ENCODE data around the gene PCK2.

Gene PCK2

GRCh38 chr14:24135834-24136683, 41.9 kb downstream of the PCK2 start, which contains the start of gene PSME1:
Gene PSME1 (plus strand): TSS chr14:24136194. CDS start chr14:24136263, 69 bp downstream.
- Histone ChIP-seq H3K36me3 (ENCODE audit: control insufficient read depth in 5 of 5, insufficient read depth in 5 of 5, low read length in 5 of 5) (peaks cover 0 to 24% (median 20%) of the 10 kb centered on the region in 5 donors), H3K4me1 (ENCODE audit: control insufficient read depth in 5 of 5, insufficient read depth in 5 of 5, low read length in 5 of 5) (peaks cover 1 to 57% (median 30%) of the 10 kb centered on the region in 5 donors), H3K9me3 (ENCODE audit: control insufficient read depth in 5 of 5, low read length in 5 of 5) (no peaks in the 10 kb centered on the region), H3K27ac (ENCODE audit: low read depth, low read length) (peak within 1 kb of the TSS; percentile 62), H3K27me3 (ENCODE audit: control insufficient read depth in 5 of 5, insufficient read depth in 4 of 5, low read length in 5 of 5) (no peaks in the 10 kb centered on the region), H3K4me3 (ENCODE audit: low read depth in 1 of 5, low read length in 5 of 5) (peak within 1 kb of the TSS; percentile 73 to 91 (median 83)), H3K9ac (ENCODE audit: low read length in 5 of 5) (peak within 1 kb of the TSS in 4 of 5 donors; percentile 78 to 92 (median 86))

GRCh38 chr14:24136684-24137528, 42.8 kb downstream of the PCK2 start:
- H3K27ac ChIP-seq (ENCODE audit: low read depth, low read length), result peak overlapping the region; percentile 62
- peak overlapping the region; percentile 73 to 91 (median 83) for H3K4me3 ChIP-seq (ENCODE audit: low read depth in 1 of 5, low read length in 5 of 5)
- no peaks in the 10 kb centered on the region for H3K27me3 ChIP-seq (ENCODE audit: control insufficient read depth in 5 of 5, insufficient read depth in 4 of 5, low read length in 5 of 5)
- peaks cover 0 to 24% (median 20%) of the 10 kb centered on the region in 5 donors for H3K36me3 ChIP-seq (ENCODE audit: control insufficient read depth in 5 of 5, insufficient read depth in 5 of 5, low read length in 5 of 5)
- H3K9me3 ChIP-seq (ENCODE audit: control insufficient read depth in 5 of 5, low read length in 5 of 5), result no peaks in the 10 kb centered on the region
- peaks cover 2 to 56% (median 33%) of the 10 kb centered on the region in 5 donors for H3K4me1 ChIP-seq (ENCODE audit: control insufficient read depth in 5 of 5, insufficient read depth in 5 of 5, low read length in 5 of 5)
- H3K9ac ChIP-seq (ENCODE audit: low read length in 5 of 5), result peak overlapping the region in 4 of 5 donors; percentile 78 to 92 (median 86)

GRCh38 chr14:24137529-24138395, 43.7 kb downstream of the PCK2 start:
- H3K36me3 ChIP-seq (ENCODE audit: control insufficient read depth in 5 of 5, insufficient read depth in 5 of 5, low read length in 5 of 5), result peaks cover 0 to 24% (median 20%) of the 10 kb centered on the region in 5 donors
- H3K9ac ChIP-seq (ENCODE audit: low read length in 5 of 5), result peak overlapping the region in 1 of 5 donors; percentile 86
- no peak overlapping the region for H3K4me3 ChIP-seq (ENCODE audit: low read depth in 1 of 5, low read length in 5 of 5)
- H3K27ac ChIP-seq (ENCODE audit: low read depth, low read length), result peak overlapping the region; percentile 62
- H3K4me1 ChIP-seq (ENCODE audit: control insufficient read depth in 5 of 5, insufficient read depth in 5 of 5, low read length in 5 of 5), result peaks cover 3 to 51% (median 36%) of the 10 kb centered on the region in 5 donors
- no peaks in the 10 kb centered on the region for H3K9me3 ChIP-seq (ENCODE audit: control insufficient read depth in 5 of 5, low read length in 5 of 5)
- H3K27me3 ChIP-seq (ENCODE audit: control insufficient read depth in 5 of 5, insufficient read depth in 4 of 5, low read length in 5 of 5), result no peaks in the 10 kb centered on the region

GRCh38 chr14:24138396-24139271, 44.5 kb downstream of the PCK2 start:
- Histone ChIP-seq H3K27me3 (ENCODE audit: control insufficient read depth in 5 of 5, insufficient read depth in 4 of 5, low read length in 5 of 5) (no peaks in the 10 kb centered on the region), H3K4me3 (ENCODE audit: low read depth in 1 of 5, low read length in 5 of 5) (no peak overlapping the region), H3K27ac (ENCODE audit: low read depth, low read length) (peak overlapping the region; percentile 23), H3K9ac (ENCODE audit: low read length in 5 of 5) (peak overlapping the region in 1 of 5 donors; percentile 31), H3K9me3 (ENCODE audit: control insufficient read depth in 5 of 5, low read length in 5 of 5) (no peaks in the 10 kb centered on the region), H3K4me1 (ENCODE audit: control insufficient read depth in 5 of 5, insufficient read depth in 5 of 5, low read length in 5 of 5) (peaks cover 3 to 51% (median 36%) of the 10 kb centered on the region in 5 donors), H3K36me3 (ENCODE audit: control insufficient read depth in 5 of 5, insufficient read depth in 5 of 5, low read length in 5 of 5) (peaks cover 0 to 29% (median 22%) of the 10 kb centered on the region in 5 donors)

GRCh38 chr14:24139272-24139934, 45.3 kb downstream of the PCK2 start:
- H3K4me3 ChIP-seq (ENCODE audit: low read depth in 1 of 5, low read length in 5 of 5), result no peak overlapping the region
- H3K4me1 ChIP-seq (ENCODE audit: control insufficient read depth in 5 of 5, insufficient read depth in 5 of 5, low read length in 5 of 5), result peaks cover 3 to 51% (median 36%) of the 10 kb centered on the region in 5 donors
- H3K9me3 ChIP-seq (ENCODE audit: control insufficient read depth in 5 of 5, low read length in 5 of 5), result no peaks in the 10 kb centered on the region
- H3K36me3 ChIP-seq (ENCODE audit: control insufficient read depth in 5 of 5, insufficient read depth in 5 of 5, low read length in 5 of 5), result peaks cover 0 to 35% (median 24%) of the 10 kb centered on the region in 5 donors
- H3K27me3 ChIP-seq (ENCODE audit: control insufficient read depth in 5 of 5, insufficient read depth in 4 of 5, low read length in 5 of 5), result no peaks in the 10 kb centered on the region
- no peak overlapping the region for H3K9ac ChIP-seq (ENCODE audit: low read length in 5 of 5)
- peak overlapping the region; percentile 23 for H3K27ac ChIP-seq (ENCODE audit: low read depth, low read length)

GRCh38 chr14:24141097-24141880, 47.2 kb downstream of the PCK2 start, which contains the start of gene EMC9:
Gene EMC9 (minus strand): TSS chr14:24141591. CDS start chr14:24141304, 287 bp downstream.
- peaks cover 7 to 58% (median 42%) of the 10 kb centered on the region in 5 donors for H3K4me1 ChIP-seq (ENCODE audit: control insufficient read depth in 5 of 5, insufficient read depth in 5 of 5, low read length in 5 of 5)
- H3K9me3 ChIP-seq (ENCODE audit: control insufficient read depth in 5 of 5, low read length in 5 of 5), result no peaks in the 10 kb centered on the region
- H3K4me3 ChIP-seq (ENCODE audit: low read depth in 1 of 5, low read length in 5 of 5), result peak within 1 kb of the TSS; percentile 72 to 97 (median 91)
- H3K9ac ChIP-seq (ENCODE audit: low read length in 5 of 5), result peak within 1 kb of the TSS in 4 of 5 donors; percentile 56 to 92 (median 82)
- peaks cover 0 to 39% (median 24%) of the 10 kb centered on the region in 5 donors for H3K36me3 ChIP-seq (ENCODE audit: control insufficient read depth in 5 of 5, insufficient read depth in 5 of 5, low read length in 5 of 5)
- peak within 1 kb of the TSS; percentile 84 for H3K27ac ChIP-seq (ENCODE audit: low read depth, low read length)
- no peaks in the 10 kb centered on the region for H3K27me3 ChIP-seq (ENCODE audit: control insufficient read depth in 5 of 5, insufficient read depth in 4 of 5, low read length in 5 of 5)

GRCh38 chr14:24143511-24143910, 49.4 kb downstream of the PCK2 start:
- Histone ChIP-seq H3K9ac (ENCODE audit: low read length in 5 of 5) (no peak overlapping the region), H3K27me3 (ENCODE audit: control insufficient read depth in 5 of 5, insufficient read depth in 4 of 5, low read length in 5 of 5) (no peaks in the 10 kb centered on the region), H3K36me3 (ENCODE audit: control insufficient read depth in 5 of 5, insufficient read depth in 5 of 5, low read length in 5 of 5) (peaks cover 0 to 27% (median 12%) of the 10 kb centered on the region in 5 donors), H3K27ac (ENCODE audit: low read depth, low read length) (no peak overlapping the region), H3K4me1 (ENCODE audit: control insufficient read depth in 5 of 5, insufficient read depth in 5 of 5, low read length in 5 of 5) (peaks cover 13 to 50% (median 44%) of the 10 kb centered on the region in 5 donors), H3K4me3 (ENCODE audit: low read depth in 1 of 5, low read length in 5 of 5) (no peak overlapping the region), H3K9me3 (ENCODE audit: control insufficient read depth in 5 of 5, low read length in 5 of 5) (no peaks in the 10 kb centered on the region)

- peaks cover 0 to 26% (median 8%) of the 10 kb centered on the region in 5 donors for H3K36me3 ChIP-seq (ENCODE audit: control insufficient read depth in 5 of 5, insufficient read depth in 5 of 5, low read length in 5 of 5)
- no peak overlapping the region for H3K9ac ChIP-seq (ENCODE audit: low read length in 5 of 5)
- H3K27me3 ChIP-seq (ENCODE audit: control insufficient read depth in 5 of 5, insufficient read depth in 4 of 5, low read length in 5 of 5), result no peaks in the 10 kb centered on the region
- no peak overlapping the region for H3K4me3 ChIP-seq (ENCODE audit: low read depth in 1 of 5, low read length in 5 of 5)
- H3K27ac ChIP-seq (ENCODE audit: low read depth, low read length), result no peak overlapping the region
- no peaks in the 10 kb centered on the region for H3K9me3 ChIP-seq (ENCODE audit: control insufficient read depth in 5 of 5, low read length in 5 of 5)
- H3K4me1 ChIP-seq (ENCODE audit: control insufficient read depth in 5 of 5, insufficient read depth in 5 of 5, low read length in 5 of 5), result peaks cover 13 to 49% (median 45%) of the 10 kb centered on the region in 5 donors
Observed at GRCh38 chr14:24144451-24144850, 50.3 kb downstream of the PCK2 start.

All from subcutaneous abdominal adipose tissue (tissue), 5 donors.